Keratinocyte (primary cell): ENCODE measurements around the gene CFLAR. TPM values are rescaled to one million over a fixed set of nuclear protein-coding genes. Genes with fewer than 3 reads are reported as not detected.

Source experiments
- DNase-seq: peaks from one replicate; pipeline ENCODE4 v3.0.0-alpha.2; 2011; ENCODE audit warnings: low read depth, missing footprints, low spot score
- FAIRE-seq: peaks from 2 replicates; lab custom pipeline; 2011; peaks lifted over from hg19 to GRCh38; lab: Jason Lieb, UNC
- H2AFZ ChIP-seq: 2 replicates; pipeline ENCODE4 v1.6.0; 2012; ENCODE audit warnings: low read length, control low read depth, inconsistent platforms; ENCODE audit not compliant: control insufficient read depth
- H3K27ac ChIP-seq: 2 replicates; pipeline ENCODE4 v1.5.1; 2011; ENCODE audit warnings: low read length; ENCODE audit not compliant: control insufficient read depth, insufficient read depth
- H3K27me3 ChIP-seq: 3 replicates; pipeline ENCODE4 v1.6.0; 2011; ENCODE audit warnings: low read length; ENCODE audit not compliant: control insufficient read depth, insufficient read depth; ENCODE audit errors: extremely low read depth
- H3K36me3 ChIP-seq, 2 experiments: 2 replicates in 1 of 2; 3 replicates in 1 of 2; pipeline ENCODE4 v1.5.1; 2011; ENCODE audit warnings: low read length in 2 of 2, mild to moderate bottlenecking in 1 of 2; ENCODE audit not compliant: control insufficient read depth in 2 of 2, insufficient read depth in 2 of 2; ENCODE audit errors: extremely low read depth in 1 of 2
- H3K4me1 ChIP-seq: 3 replicates; pipeline ENCODE4 v1.5.1; 2011; ENCODE audit warnings: low read length; ENCODE audit not compliant: control insufficient read depth, insufficient read depth; ENCODE audit errors: extremely low read depth
- H3K4me2 ChIP-seq: 3 replicates; pipeline ENCODE4 v1.6.0; 2011; ENCODE audit warnings: low read depth, low read length; ENCODE audit not compliant: control insufficient read depth, insufficient read depth; ENCODE audit errors: extremely low read depth
- H3K4me3 ChIP-seq, 3 experiments: fragments of 200-600 bp in 1 of 3; sonication (generic) in 1 of 3; 2 replicates in 2 of 3; 3 replicates in 1 of 3; pipeline ENCODE4 v1.5.1; 2011 to 2016; ENCODE audit warnings: low read length in 3 of 3, mild to moderate bottlenecking in 3 of 3, control low read depth in 2 of 3, inconsistent platforms in 1 of 3, low read depth in 1 of 3, mixed read lengths in 1 of 3, mixed run types in 1 of 3, moderate library complexity in 1 of 3; ENCODE audit not compliant: control insufficient read depth in 2 of 3, insufficient read depth in 2 of 3; ENCODE audit errors: extremely low read depth in 1 of 3
- H3K79me2 ChIP-seq: 2 replicates; pipeline ENCODE4 v1.6.0; 2012; ENCODE audit warnings: low read length; ENCODE audit not compliant: control insufficient read depth, insufficient read depth
- H3K9ac ChIP-seq: 3 replicates; pipeline ENCODE4 v1.6.0; 2011; ENCODE audit warnings: low read length; ENCODE audit not compliant: control insufficient read depth, insufficient read depth; ENCODE audit errors: extremely low read depth
- H3K9me1 ChIP-seq: 3 replicates; pipeline ENCODE4 v1.6.0; 2011; ENCODE audit warnings: low read length; ENCODE audit not compliant: control insufficient read depth, insufficient read depth; ENCODE audit errors: extremely low read depth
- H3K9me3 ChIP-seq: 2 replicates; pipeline ENCODE4 v1.5.1; 2012; ENCODE audit warnings: low read depth, low read length; ENCODE audit not compliant: control insufficient read depth
- H4K20me1 ChIP-seq: 3 replicates; pipeline ENCODE4 v1.6.0; 2011; ENCODE audit warnings: low read length; ENCODE audit not compliant: control insufficient read depth, insufficient read depth; ENCODE audit errors: extremely low read depth
- CTCF ChIP-seq, 3 experiments: IDR thresholded peaks in 1 of 3; conservative IDR thresholded peaks in 1 of 3; optimal IDR thresholded peaks in 1 of 3; 2 replicates in 2 of 3; 3 replicates in 1 of 3; pipeline versions ENCODE3 to v1.5.1; 2011; ENCODE audit warnings: low read length in 3 of 3, mild to moderate bottlenecking in 3 of 3, moderate library complexity in 2 of 3, control low read depth in 1 of 3, inconsistent platforms in 1 of 3; ENCODE audit not compliant: insufficient read depth in 2 of 3; ENCODE audit errors: extremely low read depth in 1 of 3
- EZH2 ChIP-seq: IDR thresholded peaks from one replicate; pipeline ENCODE4 v1.6.1; 2012; ENCODE audit warnings: inconsistent platforms, mild to moderate bottlenecking, low read length, moderate library complexity
- dilution Hi-C: fragments of 300-500 bp; cut with MboI; formaldehyde crosslinking; loops from one replicate; pipeline ENCODE4 v1.7.0; 2020; ENCODE audit warnings: low sequenced_read_pairs; ENCODE audit not compliant: extremely low pct_ligation_motif_present
- polyA plus RNA-seq, 5 experiments: library from polyadenylated mRNA; depleted of rRNA in 3 of 5; stranded (reverse) in 3 of 5; stranded (forward) in 1 of 5; unstranded in 1 of 5; fragments of >200 nt; gene quantifications; 1 replicate in 1 of 5; 2 replicates in 3 of 5; 3 replicates in 1 of 5; pipeline versions ENCODE4 v1.2.1 to v1.2.3, GENCODE V29; 2011 to 2012; ENCODE audit warnings: missing spikeins in 2 of 5, low read depth in 1 of 5, low replicate concordance in 1 of 5

CFLAR gene
- polyA plus RNA-seq, 1 donor (not counting 4 experiments of a cell fraction or from before 2014, with no cell fraction given), result 37.3 TPM

- DNase-seq (no peak), FAIRE-seq (no peak)
- dilution Hi-C loops, result no loop called here
- Histone ChIP-seq H3K9me1 (no peaks in the 10 kb centered on the region), H3K27ac (no peak overlapping the region), H3K4me2 (no peak overlapping the region), H3K4me3 (no peak overlapping the region), H3K9me3 (no peaks in the 10 kb centered on the region), H3K36me3 (peaks cover 3 to 6% of the 10 kb centered on the region in 2 experiments), H3K79me2 (no peaks in the 10 kb centered on the region), H2AFZ (no peak overlapping the region), H4K20me1 (no peaks in the 10 kb centered on the region), H3K9ac (no peak overlapping the region), H3K4me1 (no peaks in the 10 kb centered on the region), H3K27me3 (no peaks in the 10 kb centered on the region)
- no peak for TF ChIP-seq CTCF (optimal IDR thresholded peaks at IDR 0.05 in 1 of 3, IDR thresholded peaks at IDR 0.05 in 1 of 3, conservative IDR thresholded peaks at IDR 0.05 in 1 of 3; ENCODE audit: extremely low read depth in 1 of 3, insufficient read depth in 2 of 3, low read length in 3 of 3)
- TF ChIP-seq EZH2, result no peak
These were observed 78.1 kb downstream of the CFLAR start for GRCh38 chr2:201194097-201194496.

- Histone ChIP-seq H3K27ac (no peak overlapping the region), H3K4me1 (no peaks in the 10 kb centered on the region), H2AFZ (no peak overlapping the region), H3K9me1 (no peaks in the 10 kb centered on the region), H3K9ac (no peak overlapping the region), H3K4me3 (no peak overlapping the region), H3K9me3 (no peaks in the 10 kb centered on the region), H3K79me2 (no peaks in the 10 kb centered on the region), H3K36me3 (peaks cover 3 to 6% of the 10 kb centered on the region in 2 experiments), H4K20me1 (no peaks in the 10 kb centered on the region), H3K4me2 (no peak overlapping the region), H3K27me3 (no peaks in the 10 kb centered on the region)
- TF ChIP-seq EZH2 (no peak), CTCF (optimal IDR thresholded peaks at IDR 0.05 in 1 of 3, IDR thresholded peaks at IDR 0.05 in 1 of 3, conservative IDR thresholded peaks at IDR 0.05 in 1 of 3; ENCODE audit: extremely low read depth in 1 of 3, insufficient read depth in 2 of 3, low read length in 3 of 3) (no peak)
- dilution Hi-C loops, result no loop called here
- no peak for DNase-seq
- no peak for FAIRE-seq
These were observed 79.4 kb downstream of the CFLAR start for GRCh38 chr2:201195331-201195730.
